Esophagus squamous epithelium (tissue), 5 donors: Measurements from ENCODE around the gene DTX3L. TPM values are rescaled to one million over a fixed set of nuclear protein-coding genes. Genes with fewer than 3 reads are reported as not detected.

Experiments
- DNase-seq: peaks from one replicate; lab custom pipeline; 2025; lab: John Stamatoyannopoulos, UW
- H3K27ac ChIP-seq, 4 donors: fragments of 200-600 bp; sonication (generic); one replicate each; pipeline ENCODE4 v1.5.1; 2016 to 2019; ENCODE audit warnings: mild to moderate bottlenecking in 1 of 4
- H3K27me3 ChIP-seq, 4 donors: fragments of 200-600 bp; sonication (generic); 1 replicate in 3 of 4; 2 replicates in 1 of 4; pipeline versions ENCODE4 v1.5.1 to v1.6.0; 2017 to 2021; ENCODE audit warnings: antibody characterized with exemption in 1 of 4
- H3K36me3 ChIP-seq, 3 donors: fragments of 200-600 bp; sonication (generic); one replicate each; pipeline ENCODE4 v1.5.1; 2016 to 2019
- H3K4me1 ChIP-seq, 3 donors: fragments of 200-600 bp; sonication (generic); one replicate each; pipeline ENCODE4 v1.5.1; 2017 to 2019
- H3K4me3 ChIP-seq, 4 donors: fragments of 200-600 bp; sonication (generic); 1 replicate in 3 of 4; 2 replicates in 1 of 4; pipeline ENCODE4 v1.5.1; 2016 to 2019; ENCODE audit warnings: mild to moderate bottlenecking in 2 of 4, moderate library complexity in 1 of 4
- H3K9me3 ChIP-seq, 3 donors: fragments of 200-600 bp; sonication (generic); one replicate each; pipeline ENCODE4 v1.5.1; 2016 to 2019
- CTCF ChIP-seq, 6 experiments: fragments of 450-650 bp in 4 of 6; fragments of 200-600 bp in 2 of 6; sonication (generic) in 2 of 6; IDR thresholded peaks; one replicate each; pipeline ENCODE4 v1.5.1; 2016 to 2019; ENCODE audit warnings: antibody characterized with exemption in 6 of 6, mild to moderate bottlenecking in 4 of 6, moderate library complexity in 4 of 6
- POLR2A ChIP-seq, 4 donors: fragments of 450-650 bp; IDR thresholded peaks; one replicate each; pipeline ENCODE4 v1.6.1; 2017; ENCODE audit warnings: antibody characterized with exemption in 4 of 4, mild to moderate bottlenecking in 4 of 4, moderate library complexity in 3 of 4
- WGBS, 2 donors: methylation state at CpG; one replicate each; pipeline ENCODE4 v1.1.5; 2018; 5-methylcytosine and 5-hydroxymethylcytosine counted together
- intact Hi-C: fragments of 100-400 bp; cut with DNase I; formaldehyde crosslinking; loops from one replicate; pipeline ENCODE4 v1.15.0; 2022
- total RNA-seq, 4 donors: library from RNA; depleted of rRNA; stranded (reverse); fragments of >200 nt; gene quantifications; one replicate each; pipeline ENCODE4 v1.1.0, GENCODE V29; 2016
- donor health status: DM: yes; HTN: yes; CAD: no.

Gene DTX3L
- total RNA-seq, 4 donors from 2014 or later = 17.8 to 25.8 (median 19.9) TPM

- Histone ChIP-seq H3K4me1 (no peaks in the 10 kb centered on the region), H3K27me3 (no peaks in the 10 kb centered on the region), H3K4me3 (no peak overlapping the region), H3K36me3 (no peaks in the 10 kb centered on the region), H3K27ac (no peak overlapping the region), H3K9me3 (no peaks in the 10 kb centered on the region)
- 100% methylated on average over 1 of the region's 1 CpG for WGBS, 2 donors
- intact Hi-C loops = no loop called here
- no peak for DNase-seq
- TF ChIP-seq CTCF (IDR thresholded peaks at IDR 0.05) = no peak
- no peak for TF ChIP-seq POLR2A (IDR thresholded peaks at IDR 0.05)
Observed at GRCh38 chr3:122608916-122609315, 44.8 kb downstream of the DTX3L start.

GRCh38 chr3:122609798-122610559, 45.8 kb downstream of the DTX3L start:
- H3K27ac ChIP-seq = no peak overlapping the region
- 63 to 65% methylated on average over 7 of the region's 7 CpGs for WGBS, 2 donors
- TF ChIP-seq CTCF (IDR thresholded peaks at IDR 0.05) = no peak
- TF ChIP-seq POLR2A (IDR thresholded peaks at IDR 0.05) = no peak
- intact Hi-C loops = no loop called here
- no peaks in the 10 kb centered on the region for H3K36me3 ChIP-seq
- H3K4me3 ChIP-seq = no peak overlapping the region
- H3K9me3 ChIP-seq = no peaks in the 10 kb centered on the region
- DNase-seq = no peak
- H3K27me3 ChIP-seq = no peaks in the 10 kb centered on the region
- no peaks in the 10 kb centered on the region for H3K4me1 ChIP-seq

- H3K4me1 ChIP-seq = no peaks in the 10 kb centered on the region
- TF ChIP-seq POLR2A (IDR thresholded peaks at IDR 0.05) = no peak
- TF ChIP-seq CTCF (IDR thresholded peaks at IDR 0.05) = no peak
- no peak for DNase-seq
- intact Hi-C loops = no loop called here
- H3K27ac ChIP-seq = no peak overlapping the region
- 85 to 91% methylated on average over 5 of the region's 5 CpGs for WGBS, 2 donors
- no peaks in the 10 kb centered on the region for H3K9me3 ChIP-seq
- H3K27me3 ChIP-seq = no peaks in the 10 kb centered on the region
- H3K36me3 ChIP-seq = no peaks in the 10 kb centered on the region
- no peak overlapping the region for H3K4me3 ChIP-seq
Observed at GRCh38 chr3:122612696-122613095, 48.6 kb downstream of the DTX3L start.

GRCh38 chr3:122615303-122615702, 51.2 kb downstream of the DTX3L start:
- Histone ChIP-seq H3K27me3 (no peaks in the 10 kb centered on the region), H3K36me3 (no peaks in the 10 kb centered on the region), H3K4me1 (no peaks in the 10 kb centered on the region), H3K27ac (no peak overlapping the region), H3K4me3 (no peak overlapping the region), H3K9me3 (no peaks in the 10 kb centered on the region)
- WGBS, 2 donors = 49 to 56% methylated on average over 3 of the region's 3 CpGs
- TF ChIP-seq CTCF (IDR thresholded peaks at IDR 0.05) (no peak), POLR2A (IDR thresholded peaks at IDR 0.05) (no peak)
- DNase-seq = no peak
- intact Hi-C loops = no loop called here

- Histone ChIP-seq H3K9me3 (no peaks in the 10 kb centered on the region), H3K27me3 (no peaks in the 10 kb centered on the region), H3K4me1 (no peaks in the 10 kb centered on the region), H3K4me3 (no peak overlapping the region), H3K36me3 (no peaks in the 10 kb centered on the region), H3K27ac (no peak overlapping the region)
- TF ChIP-seq POLR2A (IDR thresholded peaks at IDR 0.05) (no peak), CTCF (IDR thresholded peaks at IDR 0.05) (no peak)
- DNase-seq = no peak
- 56 to 79% methylated on average over 3 of the region's 3 CpGs for WGBS, 2 donors
- intact Hi-C loops = no loop called here
Observed at GRCh38 chr3:122618614-122619013, 54.5 kb downstream of the DTX3L start.
